Activated CD4-positive, alpha-beta T cell treated with anti-CD3 and anti-CD28 coated beads, Interleukin-2, amount 10 ng/mL, durations not matched to agents 24 days and 14 days (primary cell): ENCODE data around the gene EEFSEC. TPM values are rescaled to one million over a fixed set of nuclear protein-coding genes. Genes with fewer than 3 reads are reported as not detected.

Experiments used
- DNase-seq: peaks from one replicate; pipeline ENCODE4 v3.0.0; 2022
- H3K27ac Mint-ChIP-seq: one replicate; pipeline ENCODE4 v1.8.0; 2022; ENCODE audit warnings: mild to moderate bottlenecking, mixed read lengths
- H3K27me3 Mint-ChIP-seq: one replicate; pipeline ENCODE4 v1.8.0; 2022; ENCODE audit warnings: mixed read lengths
- H3K36me3 Mint-ChIP-seq: one replicate; pipeline ENCODE4 v1.8.0; 2022; ENCODE audit warnings: low read depth, mild to moderate bottlenecking, mixed read lengths
- H3K4me1 Mint-ChIP-seq: one replicate; pipeline ENCODE4 v1.8.0; 2021; ENCODE audit warnings: mixed read lengths
- H3K4me3 Mint-ChIP-seq: one replicate; pipeline ENCODE4 v1.8.0; 2022; ENCODE audit warnings: mild to moderate bottlenecking, moderate library complexity, mixed read lengths
- H3K9me3 Mint-ChIP-seq: one replicate; pipeline ENCODE4 v1.8.0; 2021; ENCODE audit warnings: mixed read lengths
- intact Hi-C: fragments of 100-400 bp; cut with micrococcal nuclease; formaldehyde crosslinking; loops from one replicate; pipeline ENCODE4 v1.15.1; 2023
- total RNA-seq: library from RNA; stranded (reverse); gene quantifications from 2 replicates; pipeline ENCODE4 v1.2.3, GENCODE V29; 2022

Gene EEFSEC
- total RNA-seq, 1 donor from 2014 or later, result 21.3 TPM

DNA sequence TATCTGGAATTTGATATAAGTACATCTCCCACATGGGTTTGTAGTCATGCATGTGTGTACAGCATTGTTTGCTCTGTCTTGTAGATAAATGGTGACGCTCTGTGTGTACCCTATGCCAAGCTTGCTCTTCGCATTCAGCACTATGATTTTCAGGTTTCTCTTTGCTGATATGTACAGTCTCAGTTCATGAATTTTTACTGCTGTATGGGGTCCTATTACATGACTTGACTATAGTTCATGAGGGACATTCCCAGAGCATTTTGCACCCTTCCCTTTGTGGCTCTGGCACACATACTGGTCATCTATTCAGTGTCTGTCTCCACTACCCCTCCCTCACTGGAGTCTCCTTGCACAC is 132.7 kb downstream of the EEFSEC start:
- Mint-ChIP-seq H3K4me1 (no peaks in the 10 kb centered on the region), H3K4me3 (no peak overlapping the region), H3K36me3 (peaks cover 11% of the 10 kb centered on the region), H3K9me3 (no peaks in the 10 kb centered on the region), H3K27ac (no peak overlapping the region), H3K27me3 (no peaks in the 10 kb centered on the region)
- intact Hi-C loops, result no loop called here
- no peak for DNase-seq

DNA sequence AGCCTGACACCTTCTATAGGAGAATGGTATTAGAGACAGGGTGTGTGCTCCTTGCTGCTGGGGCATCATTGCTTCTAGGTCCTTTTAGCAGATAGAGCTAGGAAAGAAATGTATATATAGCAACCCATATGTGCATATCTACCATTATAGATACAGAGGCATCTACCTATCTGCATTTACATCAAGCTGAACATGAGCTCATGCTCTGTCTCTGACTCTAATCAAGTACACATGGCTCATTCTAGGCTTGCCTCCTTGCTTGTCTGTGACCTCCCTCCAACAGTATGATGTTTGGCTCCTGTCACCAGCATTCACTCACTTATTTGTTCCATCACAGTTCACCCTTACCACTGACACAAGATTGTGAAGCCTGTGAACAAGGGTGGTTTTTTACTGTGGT is 133.4 kb downstream of the EEFSEC start:
- Mint-ChIP-seq H3K27me3 (no peaks in the 10 kb centered on the region), H3K27ac (no peak overlapping the region), H3K9me3 (no peaks in the 10 kb centered on the region), H3K4me1 (no peaks in the 10 kb centered on the region), H3K36me3 (peaks cover 12% of the 10 kb centered on the region), H3K4me3 (no peak overlapping the region)
- intact Hi-C loops, result no loop called here
- no peak for DNase-seq

DNA sequence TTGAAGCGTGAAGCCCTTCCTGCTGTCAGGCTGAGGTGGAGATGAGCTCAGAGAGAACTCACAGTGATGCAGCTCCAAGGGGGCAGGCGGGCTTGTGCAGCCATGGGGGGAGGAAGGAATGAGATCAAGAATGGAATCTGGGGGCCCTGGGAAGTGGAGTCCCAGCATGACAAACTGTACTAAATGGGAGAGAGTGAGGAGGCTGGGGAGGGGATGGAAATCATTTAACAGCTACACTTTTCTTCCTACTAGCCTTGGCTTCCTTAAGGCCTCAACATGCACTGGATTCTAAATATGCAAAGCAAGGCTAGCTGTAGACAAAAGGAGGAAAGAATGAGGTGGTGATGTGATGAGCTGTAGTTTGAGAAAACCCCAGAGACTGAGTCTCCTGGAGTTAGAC is 133.9 kb downstream of the EEFSEC start:
- no peaks in the 10 kb centered on the region for H3K27me3 Mint-ChIP-seq

DNA sequence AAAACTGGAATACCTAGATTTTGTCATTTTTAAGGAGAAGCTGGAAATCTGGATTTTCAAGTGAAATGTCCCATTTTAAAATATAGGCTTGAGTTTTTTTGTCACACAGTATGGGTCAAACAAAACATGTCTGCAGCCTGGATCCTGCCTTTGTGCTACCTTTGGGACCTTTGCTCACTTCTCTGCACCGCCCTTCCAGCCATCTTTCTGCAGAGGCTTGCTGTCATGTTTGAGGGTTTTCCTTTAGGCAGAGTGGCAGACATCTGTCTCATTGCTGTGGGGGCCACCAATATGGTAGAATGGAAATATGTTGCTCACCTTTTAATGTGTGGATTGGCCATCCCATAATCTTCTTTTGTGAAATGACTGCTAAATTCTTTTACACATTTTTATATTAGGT is 136.3 kb downstream of the EEFSEC start:
- no peak for DNase-seq
- Mint-ChIP-seq H3K27ac (no peak overlapping the region), H3K27me3 (no peaks in the 10 kb centered on the region), H3K4me3 (no peak overlapping the region), H3K36me3 (peaks cover 9% of the 10 kb centered on the region), H3K9me3 (no peaks in the 10 kb centered on the region), H3K4me1 (peaks cover 7% of the 10 kb centered on the region)
- intact Hi-C loops, result no loop called here

More for the DNA sequence above, 133.9 kb downstream of the EEFSEC start:
- DNase-seq, result no peak
- intact Hi-C loops, result no loop called here
- H3K27ac Mint-ChIP-seq, result no peak overlapping the region
- H3K4me1 Mint-ChIP-seq, result no peaks in the 10 kb centered on the region
- no peaks in the 10 kb centered on the region for H3K9me3 Mint-ChIP-seq
- peaks cover 12% of the 10 kb centered on the region for H3K36me3 Mint-ChIP-seq
- no peak overlapping the region for H3K4me3 Mint-ChIP-seq

DNA sequence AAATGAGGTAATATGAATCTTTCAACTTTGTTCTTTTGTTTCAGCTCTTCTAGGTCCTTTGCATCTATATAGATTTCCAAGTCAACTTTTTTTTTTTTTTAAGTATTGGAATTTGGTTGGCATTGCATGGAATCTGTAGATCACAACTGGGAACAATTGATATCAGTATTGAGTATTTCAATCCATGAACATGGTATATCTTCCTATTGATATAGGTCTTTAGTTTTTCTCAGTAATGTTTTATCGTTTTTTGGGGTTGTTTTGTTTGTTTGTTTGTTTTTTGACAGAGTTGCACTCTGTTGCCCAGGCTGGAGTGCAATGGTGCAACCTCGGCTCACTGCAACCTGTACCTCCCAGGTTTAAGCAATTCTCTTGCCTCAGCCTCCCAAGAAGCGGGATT is 137.2 kb downstream of the EEFSEC start:
- no peak for DNase-seq
- H3K4me1 Mint-ChIP-seq, result peaks cover 14% of the 10 kb centered on the region
- H3K36me3 Mint-ChIP-seq, result peaks cover 11% of the 10 kb centered on the region
- no peak overlapping the region for H3K4me3 Mint-ChIP-seq
- no peaks in the 10 kb centered on the region for H3K9me3 Mint-ChIP-seq
- H3K27ac Mint-ChIP-seq, result no peak overlapping the region
- intact Hi-C loops, result no loop called here
- no peaks in the 10 kb centered on the region for H3K27me3 Mint-ChIP-seq

DNA sequence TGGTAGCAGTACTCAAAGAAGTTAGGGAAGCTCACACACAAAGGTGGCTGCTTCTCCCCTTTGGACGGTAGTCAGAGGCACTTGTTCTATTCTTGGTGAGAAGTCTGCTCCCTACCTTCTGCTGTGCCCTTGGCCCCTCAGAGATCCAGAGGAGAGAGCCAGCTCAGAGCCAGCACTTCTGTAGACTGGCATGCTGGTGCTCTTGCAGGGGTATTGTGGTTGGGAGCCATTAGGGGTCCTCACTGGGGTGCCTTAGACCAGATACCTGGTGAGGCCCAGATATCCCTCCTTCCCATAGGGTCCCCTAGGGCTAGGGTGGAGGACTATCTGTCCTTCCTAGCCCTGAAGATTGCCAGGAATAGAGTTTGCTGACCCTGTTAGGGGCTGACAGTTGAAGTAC is 140.6 kb downstream of the EEFSEC start:
- peaks cover 18% of the 10 kb centered on the region for H3K4me1 Mint-ChIP-seq
- intact Hi-C loops, result no loop called here
- no peak overlapping the region for H3K4me3 Mint-ChIP-seq
- no peaks in the 10 kb centered on the region for H3K27me3 Mint-ChIP-seq
- DNase-seq, result no peak
- H3K9me3 Mint-ChIP-seq, result no peaks in the 10 kb centered on the region
- H3K27ac Mint-ChIP-seq, result no peak overlapping the region
- peaks cover 9% of the 10 kb centered on the region for H3K36me3 Mint-ChIP-seq

DNA sequence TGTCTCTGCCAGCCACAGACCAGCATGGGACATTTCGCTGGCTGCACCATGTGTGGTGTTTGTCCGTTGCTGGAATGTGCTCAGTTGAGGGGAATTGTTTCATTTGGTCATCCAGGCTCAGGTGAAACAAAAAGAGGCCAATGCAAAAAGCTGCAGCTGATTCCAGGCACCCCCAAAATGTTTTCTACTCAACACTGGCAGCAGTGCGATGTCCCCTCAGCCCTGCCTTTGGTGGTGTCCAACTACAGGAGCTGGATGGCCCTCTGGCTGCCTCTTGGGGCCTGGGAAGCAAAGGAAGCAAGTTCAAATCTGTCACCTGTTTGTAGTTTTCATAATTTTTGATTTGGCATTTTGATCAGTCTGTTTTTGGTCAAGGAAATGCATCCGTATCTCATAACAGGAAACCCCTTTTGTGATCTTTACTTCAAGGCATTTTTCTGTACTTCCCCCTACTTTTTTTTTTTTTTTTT is 141.8 kb downstream of the EEFSEC start:
- no peaks in the 10 kb centered on the region for H3K9me3 Mint-ChIP-seq
- H3K4me1 Mint-ChIP-seq, result peaks cover 18% of the 10 kb centered on the region
- DNase-seq, result no peak
- H3K27me3 Mint-ChIP-seq, result no peaks in the 10 kb centered on the region
- no peak overlapping the region for H3K4me3 Mint-ChIP-seq
- peaks cover 4% of the 10 kb centered on the region for H3K36me3 Mint-ChIP-seq
- intact Hi-C loops, result no loop called here
- H3K27ac Mint-ChIP-seq, result no peak overlapping the region

DNA sequence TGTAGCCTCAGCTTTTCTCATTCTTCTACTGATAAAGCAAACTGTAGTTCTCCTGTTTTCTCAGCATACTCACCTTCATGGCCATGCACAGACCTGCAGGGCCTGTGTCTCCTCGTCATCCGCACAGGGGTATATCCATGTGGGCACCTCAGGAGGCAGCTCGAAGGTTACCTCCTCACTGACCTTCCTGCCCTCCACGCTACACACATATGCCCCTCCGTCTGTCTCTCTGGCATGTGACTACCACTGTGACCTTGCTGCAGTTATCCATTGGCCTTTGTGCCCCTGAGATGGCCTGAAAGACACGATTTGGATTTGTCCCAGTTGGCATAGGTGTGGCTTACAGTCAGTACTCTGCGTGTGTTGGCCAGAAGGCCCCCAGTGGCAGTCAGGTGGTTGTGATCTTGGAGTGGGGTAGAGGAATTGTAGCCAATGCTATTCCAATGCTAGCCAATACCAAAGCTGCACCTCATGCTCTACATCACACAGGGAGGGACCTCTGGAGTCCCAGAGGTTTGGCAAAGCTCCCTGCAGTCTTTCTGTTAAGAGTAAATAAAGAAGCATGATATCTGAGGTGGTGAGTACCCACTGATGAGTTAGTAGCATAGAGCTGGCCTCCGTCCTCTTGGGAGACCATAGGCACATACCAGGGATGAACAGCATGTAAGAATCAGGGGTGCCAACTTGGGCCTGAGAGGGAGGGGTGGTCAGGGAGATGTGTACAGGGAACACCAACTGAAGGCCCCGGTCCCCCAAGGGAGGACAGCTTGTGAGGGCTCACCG is 143.4 kb downstream of the EEFSEC start:
- H3K27me3 Mint-ChIP-seq, result no peaks in the 10 kb centered on the region
- H3K36me3 Mint-ChIP-seq, result peaks cover 2% of the 10 kb centered on the region
- intact Hi-C loops, result no loop called here
- peaks cover 18% of the 10 kb centered on the region for H3K4me1 Mint-ChIP-seq
- H3K9me3 Mint-ChIP-seq, result no peaks in the 10 kb centered on the region
- H3K4me3 Mint-ChIP-seq, result no peak overlapping the region
- no peak for DNase-seq
- H3K27ac Mint-ChIP-seq, result no peak overlapping the region

DNA sequence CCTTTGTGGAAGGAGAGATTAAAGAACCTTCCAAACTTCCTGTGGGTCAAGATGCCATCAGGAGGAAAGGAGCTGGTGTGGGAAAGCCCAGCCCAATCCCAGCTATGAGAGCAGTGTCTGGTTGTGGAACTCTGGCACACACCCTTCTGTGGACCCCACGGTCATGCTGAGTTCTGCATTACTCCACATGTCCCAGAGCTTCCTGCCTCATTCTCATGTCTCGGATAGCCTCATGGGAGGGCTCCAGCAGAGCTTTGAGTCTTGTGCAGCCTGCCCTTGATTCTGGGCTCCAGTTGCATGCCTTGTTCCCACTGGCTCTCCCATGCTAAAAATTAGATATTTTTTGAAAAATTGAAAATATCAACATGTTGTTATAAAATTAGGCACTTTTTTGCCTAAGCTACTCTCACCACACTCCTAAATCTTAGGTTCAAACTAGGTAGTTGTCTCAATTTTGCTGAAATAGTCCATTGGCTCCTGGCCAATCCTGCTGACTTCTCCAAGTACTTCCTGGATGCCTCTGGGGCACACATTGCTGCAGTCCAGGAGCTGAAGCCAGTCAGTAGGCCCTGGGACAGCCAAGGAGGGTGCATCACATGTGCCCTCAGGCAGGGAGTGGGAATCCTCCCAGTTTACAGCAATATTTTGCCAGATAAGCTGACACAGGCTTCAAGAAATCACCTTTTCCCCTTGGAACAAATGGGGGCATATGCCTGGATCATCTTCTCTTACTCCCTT is 144.3 kb downstream of the EEFSEC start:
- intact Hi-C loops, result no loop called here
- H3K36me3 Mint-ChIP-seq, result peaks cover 2% of the 10 kb centered on the region
- no peak for DNase-seq
- peaks cover 18% of the 10 kb centered on the region for H3K4me1 Mint-ChIP-seq
- H3K9me3 Mint-ChIP-seq, result no peaks in the 10 kb centered on the region
- no peak overlapping the region for H3K27ac Mint-ChIP-seq
- H3K4me3 Mint-ChIP-seq, result no peak overlapping the region
- no peaks in the 10 kb centered on the region for H3K27me3 Mint-ChIP-seq

DNA sequence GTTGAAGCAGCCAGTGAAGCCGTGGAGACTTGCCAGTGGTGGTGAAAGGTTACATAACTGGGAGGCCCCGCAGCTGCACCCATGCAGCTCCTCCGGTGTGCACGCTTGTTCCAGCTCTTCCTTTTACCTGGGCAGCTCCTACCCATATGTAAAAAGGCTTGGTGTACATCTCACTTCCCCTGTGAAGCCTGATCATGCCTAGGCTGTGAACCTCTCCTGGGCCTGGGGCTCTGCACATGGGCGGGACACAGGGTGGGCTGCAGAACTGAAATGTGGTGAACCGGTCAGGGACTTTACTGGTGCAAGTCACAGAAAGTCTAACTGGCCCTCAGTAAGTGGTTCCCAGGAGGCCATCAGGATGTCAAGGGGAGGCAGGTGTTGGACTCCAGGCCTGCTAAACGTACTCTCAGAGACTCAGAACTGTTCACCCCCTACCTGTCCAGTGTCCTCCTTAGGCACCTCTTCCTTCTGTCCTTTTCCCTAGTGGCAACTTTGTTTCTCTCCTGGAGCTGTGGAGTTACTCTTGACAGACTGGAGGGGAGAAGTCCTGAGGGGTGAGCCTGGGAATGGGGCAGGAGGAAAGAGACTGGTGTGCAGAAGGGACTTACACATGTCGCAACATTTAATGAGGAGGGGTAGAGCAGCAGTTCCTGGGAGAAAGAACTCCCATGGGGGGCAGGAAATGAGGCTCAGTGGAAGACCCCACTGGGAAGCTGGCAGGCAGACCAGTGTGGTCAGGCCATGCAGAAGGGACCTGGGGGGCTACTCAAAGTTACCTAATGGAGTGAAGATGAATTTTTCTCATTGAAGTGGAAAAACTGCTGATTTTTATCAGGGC is 148.1 kb downstream of the EEFSEC start:
- Mint-ChIP-seq H3K27ac (no peak overlapping the region), H3K27me3 (no peaks in the 10 kb centered on the region), H3K9me3 (no peaks in the 10 kb centered on the region), H3K4me1 (no peaks in the 10 kb centered on the region), H3K36me3 (peaks cover 3% of the 10 kb centered on the region), H3K4me3 (no peak overlapping the region)
- no peak for DNase-seq
- intact Hi-C loops, result no loop called here

DNA sequence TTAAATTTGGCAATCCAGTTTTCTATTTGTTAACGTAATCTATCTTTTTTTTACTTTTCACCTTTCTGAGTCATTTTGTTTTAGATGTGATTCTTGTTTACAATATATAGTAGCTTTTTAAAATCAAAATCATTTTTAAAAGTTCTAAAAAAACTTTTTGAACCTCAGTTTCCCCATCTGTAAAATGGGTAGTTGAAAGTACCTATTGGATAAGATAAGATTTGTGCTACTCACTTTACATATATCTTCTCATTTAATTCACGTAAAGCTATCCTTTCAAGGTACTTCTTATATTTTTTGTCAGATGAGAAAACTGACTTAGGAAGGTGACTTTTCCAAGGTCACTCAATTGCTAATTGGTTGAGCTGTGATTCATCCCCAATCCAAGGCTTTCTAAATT is 153.2 kb downstream of the EEFSEC start:
- intact Hi-C loops, result no loop called here
- Mint-ChIP-seq H3K4me1 (no peaks in the 10 kb centered on the region), H3K9me3 (no peaks in the 10 kb centered on the region), H3K36me3 (peaks cover 7% of the 10 kb centered on the region), H3K27ac (no peak overlapping the region), H3K4me3 (no peak overlapping the region), H3K27me3 (no peaks in the 10 kb centered on the region)
- no peak for DNase-seq

DNA sequence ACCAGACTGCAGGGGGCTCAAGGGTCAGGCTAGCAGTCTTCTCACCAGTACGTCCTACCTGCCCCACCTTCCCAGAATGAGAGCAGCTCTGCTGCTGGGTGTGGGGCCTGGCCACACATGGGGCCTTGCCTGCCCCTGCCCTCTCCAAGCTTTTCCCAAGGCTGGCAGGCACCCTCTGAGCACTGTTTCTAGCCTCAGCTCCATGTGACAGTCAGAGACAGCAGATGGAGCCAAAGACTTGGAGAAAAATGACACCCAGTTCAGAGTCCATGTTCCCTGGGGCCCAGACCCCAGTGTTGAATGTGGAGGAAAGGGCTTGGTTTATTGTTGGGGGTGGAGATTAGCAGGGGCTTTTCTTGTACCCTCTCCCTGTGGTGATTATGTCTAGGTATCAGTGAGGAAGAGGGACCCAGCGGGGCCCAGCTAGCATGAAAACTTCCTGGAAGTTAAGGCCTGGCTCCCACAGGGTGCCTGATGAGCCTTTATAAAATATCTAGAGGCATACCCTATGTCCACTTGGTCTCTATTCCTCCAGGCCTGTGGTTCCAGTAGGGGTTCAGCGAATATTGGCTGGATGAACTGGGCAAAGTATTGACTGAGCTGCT is 153.8 kb downstream of the EEFSEC start:
- no peak for DNase-seq
- Mint-ChIP-seq H3K4me1 (no peaks in the 10 kb centered on the region), H3K27me3 (no peaks in the 10 kb centered on the region), H3K36me3 (peaks cover 7% of the 10 kb centered on the region), H3K9me3 (no peaks in the 10 kb centered on the region), H3K27ac (no peak overlapping the region), H3K4me3 (no peak overlapping the region)
- intact Hi-C loops, result no loop called here

DNA sequence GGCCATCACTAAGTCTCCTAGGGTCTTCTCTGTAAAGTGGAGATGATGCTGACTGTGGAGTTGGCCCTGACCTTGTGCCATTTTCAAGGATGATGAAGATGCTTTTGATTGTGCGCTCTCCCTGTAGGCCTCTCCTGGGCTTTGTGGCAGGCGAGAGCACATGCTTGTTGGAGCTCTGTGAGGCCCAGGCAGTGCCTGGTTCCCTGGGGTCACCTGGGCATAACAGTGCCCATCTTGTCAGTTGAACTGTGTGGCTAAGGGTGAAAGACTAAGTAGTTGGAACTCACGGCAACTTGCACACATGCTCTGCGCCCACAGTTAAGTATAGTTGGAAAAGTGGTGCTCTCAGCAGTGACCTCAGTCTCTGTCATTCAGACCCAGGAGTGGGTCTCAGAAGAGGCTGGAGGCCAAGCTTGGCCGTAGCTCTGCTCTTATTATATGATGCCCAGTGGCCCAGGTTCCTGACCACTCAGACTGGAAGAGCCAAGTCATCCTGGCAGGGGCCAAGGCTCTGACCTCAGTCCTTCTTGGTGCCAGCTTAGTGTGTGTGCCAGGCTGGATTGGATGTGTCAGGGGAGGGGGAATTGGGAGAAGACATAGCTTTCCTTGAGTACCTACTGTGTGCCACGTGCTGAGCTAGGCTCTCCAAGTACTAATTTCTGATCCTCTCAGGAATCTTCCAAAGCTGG is 154.6 kb downstream of the EEFSEC start:
- DNase-seq, result no peak
- intact Hi-C loops, result no loop called here

More for the DNA sequence above, 154.6 kb downstream of the EEFSEC start:
- Mint-ChIP-seq H3K9me3 (no peaks in the 10 kb centered on the region), H3K4me3 (no peak overlapping the region), H3K27me3 (no peaks in the 10 kb centered on the region), H3K27ac (no peak overlapping the region), H3K4me1 (no peaks in the 10 kb centered on the region), H3K36me3 (peaks cover 7% of the 10 kb centered on the region)
